GM12891 (cell line): ENCODE measurements around the gene STEAP3.

ENCODE experiments used
- POLR2A ChIP-seq: IDR thresholded peaks from 2 replicates; pipeline ENCODE4 v1.6.1; 2011; ENCODE audit warnings: low read depth, low read length, control low read depth
- POLR2AphosphoS5 ChIP-seq: IDR thresholded peaks from 2 replicates; pipeline ENCODE4 v1.6.1; 2011; ENCODE audit warnings: low read depth, low read length, control low read depth
- POU2F2 ChIP-seq: IDR thresholded peaks from 2 replicates; pipeline ENCODE4 v1.6.1; 2011; ENCODE audit warnings: low read depth, mild to moderate bottlenecking, control low read depth, low read length, moderate library complexity

GRCh38 chr2:119283873-119284331, 60.3 kb downstream of the STEAP3 start:
- no peak for TF ChIP-seq POLR2A
- no peak for TF ChIP-seq POU2F2
- no peak for TF ChIP-seq POLR2AphosphoS5
